ENCODE results near the gene NR2C1. TPM values are rescaled to one million over a fixed set of nuclear protein-coding genes. Genes with fewer than 3 reads are reported as not detected.

The NR2C1 gene
- total RNA-seq, 1 experiment from 2014 or later, result 33.7 TPM

DNA sequence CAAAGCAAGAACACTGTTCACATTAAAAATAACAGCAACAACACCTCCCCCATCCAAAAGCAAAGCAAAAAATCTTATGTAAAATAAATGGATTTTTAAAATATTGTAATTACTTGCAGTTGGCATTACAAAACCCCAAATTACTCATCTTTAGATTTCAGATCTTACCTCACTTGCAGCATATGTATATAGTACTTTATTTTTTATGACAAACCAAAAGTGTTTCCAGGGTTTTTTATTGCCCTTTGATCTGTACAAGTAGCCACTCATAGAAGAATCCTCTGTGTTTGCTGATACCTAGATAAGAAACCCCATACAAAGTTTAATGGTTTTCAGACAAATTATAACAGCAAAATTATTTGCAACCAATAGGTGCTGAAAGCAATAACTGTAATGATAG, 12.2 kb upstream of the NR2C1 start:
- DNase-seq (ENCODE audit: low read depth, low spot score) (no peak), ATAC-seq (no peak)
- Histone ChIP-seq H3K27me3 (ENCODE audit: insufficient read depth, low read length) (no peaks in the 10 kb centered on the region), H3K79me2 (ENCODE audit: insufficient read depth, low read length) (no peaks in the 10 kb centered on the region), H3K9me3 (ENCODE audit: control insufficient read depth in 1 of 2, insufficient read depth in 1 of 2, low read depth in 1 of 2, low read length in 2 of 2) (no peaks in the 10 kb centered on the region), H3K36me3 (ENCODE audit: control insufficient read depth in 1 of 2, insufficient read depth in 2 of 2, low read length in 2 of 2) (no peaks in the 10 kb centered on the region), H3K9me2 (ENCODE audit: insufficient read depth) (no peaks in the 10 kb centered on the region), H4K20me1 (ENCODE audit: insufficient read depth) (no peaks in the 10 kb centered on the region; the same call in 1 of the 2 replicates), H3K4me2 (ENCODE audit: low read length) (no peak overlapping the region), H2AFZ (ENCODE audit: low read depth, low read length, poor library complexity, severe bottlenecking) (no peak overlapping the region), H3K4me3 (replicated peaks in 1 of 2; ENCODE audit: low read depth in 1 of 2, low read length in 2 of 2) (no peak overlapping the region), H3K4me1 (ENCODE audit: control insufficient read depth in 1 of 2, insufficient read depth in 2 of 2, low read length in 2 of 2) (peaks cover 0 to 8% of the 10 kb centered on the region in 2 experiments; a peak in 2 of 4 replicates), H3K9ac (ENCODE audit: low read length) (no peak overlapping the region), H3K27ac (ENCODE audit: low read depth, low read length) (no peak overlapping the region)
- CTCF ChIA-PET, result interaction anchor here (1.4 kb wide), 1 partner anchor 12 kb away, joined by 5 read pairs; the partner anchor contains the start of gene NR2C1
- intact Hi-C loops (cut with micrococcal nuclease), result no loop called here
- POLR2A ChIA-PET, result interaction anchor here (0.7 to 0.8 kb wide), 2 partner anchors 31 to 388 kb away, joined by 6 read pairs; no protein-coding TSS in a partner anchor
- TF ChIP-seq EZH2phosphoT487 (IDR thresholded peaks at IDR 0.05; ENCODE audit: borderline replicate concordance) (no peak), SIN3A (IDR thresholded peaks at IDR 0.05; ENCODE audit: low read depth) (no peak), YY1 (IDR thresholded peaks at IDR 0.05; ENCODE audit: extremely low read depth, insufficient replicate concordance, low read depth, low read length) (no peak), ZNF274 (IDR thresholded peaks at IDR 0.05; ENCODE audit: low read depth, low read length) (no peak)
- TF ChIP-seq, protein P1, sequence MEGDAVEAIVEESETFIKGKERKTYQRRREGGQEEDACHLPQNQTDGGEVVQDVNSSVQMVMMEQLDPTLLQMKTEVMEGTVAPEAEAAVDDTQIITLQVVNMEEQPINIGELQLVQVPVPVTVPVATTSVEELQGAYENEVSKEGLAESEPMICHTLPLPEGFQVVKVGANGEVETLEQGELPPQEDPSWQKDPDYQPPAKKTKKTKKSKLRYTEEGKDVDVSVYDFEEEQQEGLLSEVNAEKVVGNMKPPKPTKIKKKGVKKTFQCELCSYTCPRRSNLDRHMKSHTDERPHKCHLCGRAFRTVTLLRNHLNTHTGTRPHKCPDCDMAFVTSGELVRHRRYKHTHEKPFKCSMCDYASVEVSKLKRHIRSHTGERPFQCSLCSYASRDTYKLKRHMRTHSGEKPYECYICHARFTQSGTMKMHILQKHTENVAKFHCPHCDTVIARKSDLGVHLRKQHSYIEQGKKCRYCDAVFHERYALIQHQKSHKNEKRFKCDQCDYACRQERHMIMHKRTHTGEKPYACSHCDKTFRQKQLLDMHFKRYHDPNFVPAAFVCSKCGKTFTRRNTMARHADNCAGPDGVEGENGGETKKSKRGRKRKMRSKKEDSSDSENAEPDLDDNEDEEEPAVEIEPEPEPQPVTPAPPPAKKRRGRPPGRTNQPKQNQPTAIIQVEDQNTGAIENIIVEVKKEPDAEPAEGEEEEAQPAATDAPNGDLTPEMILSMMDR (IDR thresholded peaks at IDR 0.05 in 2 of 3, conservative IDR thresholded peaks at IDR 0.05 in 1 of 3; ENCODE audit: borderline replicate concordance in 1 of 3, insufficient read depth in 1 of 3, low read depth in 2 of 3, low read length in 2 of 3), result no peak
- RAD21 ChIA-PET (ENCODE audit: low non-redundant PET in 1 of 2, low total read pairs in 2 of 2, uncharacterized antibody in 2 of 2, unreplicated experiment in 2 of 2), result no interaction called here
- no TSS peak for BruUV-seq (replicated peaks)

DNA sequence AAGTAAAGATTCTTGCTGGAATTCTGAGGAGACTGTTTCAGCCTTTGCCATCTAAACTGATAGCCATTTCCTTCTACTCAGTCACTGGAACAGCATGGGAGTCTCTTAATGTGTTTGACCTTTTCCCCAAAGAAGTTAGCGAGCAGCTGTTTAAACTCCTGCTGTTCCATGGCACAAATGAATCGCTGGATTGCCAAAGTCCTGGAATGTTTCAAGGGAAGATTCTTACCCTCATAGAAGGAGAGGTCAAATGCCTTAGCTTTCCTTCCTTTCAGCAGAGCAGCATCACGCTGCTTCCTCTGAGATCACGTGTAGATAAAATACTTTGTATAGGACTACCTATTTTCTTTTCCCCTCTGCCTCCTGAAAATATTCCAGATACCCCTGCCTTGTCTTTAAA, 10.5 kb upstream of the NR2C1 start:
- ChIA-PET POLR2A (no interaction called here), RAD21 (ENCODE audit: low non-redundant PET in 1 of 2, low total read pairs in 2 of 2, uncharacterized antibody in 2 of 2, unreplicated experiment in 2 of 2) (no interaction called here), CTCF (no interaction called here)
- Histone ChIP-seq H3K9me3 (ENCODE audit: control insufficient read depth in 1 of 2, insufficient read depth in 1 of 2, low read depth in 1 of 2, low read length in 2 of 2) (no peaks in the 10 kb centered on the region), H2AFZ (ENCODE audit: low read depth, low read length, poor library complexity, severe bottlenecking) (no peak overlapping the region), H3K79me2 (ENCODE audit: insufficient read depth, low read length) (no peaks in the 10 kb centered on the region), H3K27ac (ENCODE audit: low read depth, low read length) (no peak overlapping the region), H3K36me3 (ENCODE audit: control insufficient read depth in 1 of 2, insufficient read depth in 2 of 2, low read length in 2 of 2) (no peaks in the 10 kb centered on the region), H3K9ac (ENCODE audit: low read length) (no peak overlapping the region), H4K20me1 (ENCODE audit: insufficient read depth) (no peaks in the 10 kb centered on the region; the same call in 1 of the 2 replicates), H3K4me3 (replicated peaks in 1 of 2; ENCODE audit: low read depth in 1 of 2, low read length in 2 of 2) (no peak overlapping the region), H3K4me1 (ENCODE audit: control insufficient read depth in 1 of 2, insufficient read depth in 2 of 2, low read length in 2 of 2) (peaks cover 0 to 8% of the 10 kb centered on the region in 2 experiments; a peak in 2 of 4 replicates), H3K9me2 (ENCODE audit: insufficient read depth) (no peaks in the 10 kb centered on the region), H3K27me3 (ENCODE audit: insufficient read depth, low read length) (no peaks in the 10 kb centered on the region), H3K4me2 (ENCODE audit: low read length) (peak overlapping the region; percentile 8; the same call in 1 of the 2 replicates)
- no peak for ATAC-seq
- DNase-seq (ENCODE audit: low read depth, low spot score), result no peak
- no TSS peak for BruUV-seq (replicated peaks)
- intact Hi-C loops (cut with micrococcal nuclease), result no loop called here
- no peak for TF ChIP-seq TCF7L2 (IDR thresholded peaks at IDR 0.05; ENCODE audit: borderline replicate concordance, extremely low read depth, insufficient read depth, insufficient read length)
- no peak for TF ChIP-seq FOSL1 (IDR thresholded peaks at IDR 0.05; ENCODE audit: low read depth)
- TF ChIP-seq, protein P1 (IDR thresholded peaks at IDR 0.05 in 2 of 3, conservative IDR thresholded peaks at IDR 0.05 in 1 of 3; ENCODE audit: borderline replicate concordance in 1 of 3, insufficient read depth in 1 of 3, low read depth in 2 of 3, low read length in 2 of 3), result no peak
- no peak for TF ChIP-seq CEBPB (IDR thresholded peaks at IDR 0.05; ENCODE audit: low read depth)
- TF ChIP-seq, protein P2, sequence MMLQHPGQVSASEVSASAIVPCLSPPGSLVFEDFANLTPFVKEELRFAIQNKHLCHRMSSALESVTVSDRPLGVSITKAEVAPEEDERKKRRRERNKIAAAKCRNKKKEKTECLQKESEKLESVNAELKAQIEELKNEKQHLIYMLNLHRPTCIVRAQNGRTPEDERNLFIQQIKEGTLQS (IDR thresholded peaks at IDR 0.05), result no peak
- no peak for TF ChIP-seq EGR1 (IDR thresholded peaks at IDR 0.05; ENCODE audit: low read depth)
- TF ChIP-seq EZH2 (IDR thresholded peaks at IDR 0.05), result no peak
- TF ChIP-seq SRF (IDR thresholded peaks at IDR 0.05; ENCODE audit: low read depth), result no peak
- no peak for TF ChIP-seq CBX3 (IDR thresholded peaks at IDR 0.05; ENCODE audit: low read depth)
- TF ChIP-seq POLR2AphosphoS5 (IDR thresholded peaks at IDR 0.05; ENCODE audit: low read depth, low read length), result no peak
